ENCODE results near the gene ZNF182.
"Not testable (repeated sequence)": the region's sequence is repeated elsewhere in the genome, so short reads cannot be mapped to it uniquely, and the experiment has no call there.

Gene ZNF182

GRCh38 chrX:48019892-48020291, 16.1 kb upstream of the ZNF182 start:
- not testable (repeated sequence) for DNase-seq; H3K27me3 Mint-ChIP-seq; H3K36me3 Mint-ChIP-seq (ENCODE audit: low read depth); H3K4me3 Mint-ChIP-seq; H3K27ac Mint-ChIP-seq; H3K9me3 Mint-ChIP-seq
- H3K4me1 Mint-ChIP-seq = peaks cover 20% of the 10 kb centered on the region
- peak; percentile 70 for ATAC-seq

- H3K9me3 Mint-ChIP-seq; DNase-seq; H3K27me3 Mint-ChIP-seq; H3K36me3 Mint-ChIP-seq (ENCODE audit: low read depth); ATAC-seq; H3K27ac Mint-ChIP-seq; H3K4me3 Mint-ChIP-seq: not testable (repeated sequence)
- peaks cover 14% of the 10 kb centered on the region for H3K4me1 Mint-ChIP-seq
These were observed 13.0 kb upstream of the ZNF182 start for GRCh38 chrX:48016583-48017310.

- H3K27me3 Mint-ChIP-seq; ATAC-seq; H3K4me1 Mint-ChIP-seq; H3K4me3 Mint-ChIP-seq; H3K36me3 Mint-ChIP-seq (ENCODE audit: low read depth); H3K9me3 Mint-ChIP-seq; DNase-seq; H3K27ac Mint-ChIP-seq: not testable (repeated sequence)
These were observed 5.7 kb upstream of the ZNF182 start for GRCh38 chrX:48009445-48009960.

GRCh38 chrX:48006688-48007087, 2.9 kb upstream of the ZNF182 start, which contains the start of gene SPACA5:
SPACA5 (plus strand) TSS chrX:48006988; CDS start chrX:48007803, 815 bp downstream.
- not testable (repeated sequence) for H3K36me3 Mint-ChIP-seq (ENCODE audit: low read depth); DNase-seq; H3K4me3 Mint-ChIP-seq; ATAC-seq; H3K27me3 Mint-ChIP-seq; H3K9me3 Mint-ChIP-seq; H3K27ac Mint-ChIP-seq
- peaks cover 17% of the 10 kb centered on the region for H3K4me1 Mint-ChIP-seq

GRCh38 chrX:48003367-48003757, 427 bp downstream of the ZNF182 start:
- peaks cover 28% of the 10 kb centered on the region for H3K4me1 Mint-ChIP-seq
- ATAC-seq = no peak
- H3K27ac Mint-ChIP-seq = peak overlapping the region; percentile 98
- H3K9me3 Mint-ChIP-seq = no peaks in the 10 kb centered on the region
- peak overlapping the region; percentile 98 for H3K4me3 Mint-ChIP-seq
- DNase-seq = peak; percentile 21
- no peaks in the 10 kb centered on the region for H3K27me3 Mint-ChIP-seq
- H3K36me3 Mint-ChIP-seq (ENCODE audit: low read depth) = peaks cover 24% of the 10 kb centered on the region

- no peak for DNase-seq
- Mint-ChIP-seq H3K9me3 (no peaks in the 10 kb centered on the region), H3K36me3 (ENCODE audit: low read depth) (peaks cover 28% of the 10 kb centered on the region), H3K4me3 (peak overlapping the region; percentile 98), H3K4me1 (peaks cover 28% of the 10 kb centered on the region), H3K27me3 (no peaks in the 10 kb centered on the region), H3K27ac (no peak overlapping the region)
- ATAC-seq = no peak
These were observed 860 bp downstream of the ZNF182 start for GRCh38 chrX:48002929-48003328.

GRCh38 chrX:48002319-48002718, 1.5 kb downstream of the ZNF182 start:
- Mint-ChIP-seq H3K27me3 (no peaks in the 10 kb centered on the region), H3K4me1 (peaks cover 28% of the 10 kb centered on the region), H3K36me3 (ENCODE audit: low read depth) (peaks cover 30% of the 10 kb centered on the region), H3K27ac (no peak overlapping the region), H3K4me3 (peak overlapping the region; percentile 98), H3K9me3 (no peaks in the 10 kb centered on the region)
- DNase-seq = no peak
- no peak for ATAC-seq

- H3K4me1 Mint-ChIP-seq = peaks cover 27% of the 10 kb centered on the region
- ATAC-seq (no peak), DNase-seq (no peak)
- H3K9me3 Mint-ChIP-seq = no peaks in the 10 kb centered on the region
- H3K27me3 Mint-ChIP-seq = no peaks in the 10 kb centered on the region
- H3K4me3 Mint-ChIP-seq = peak overlapping the region; percentile 11
- H3K36me3 Mint-ChIP-seq (ENCODE audit: low read depth) = peaks cover 40% of the 10 kb centered on the region
- H3K27ac Mint-ChIP-seq = peak overlapping the region; percentile 39
These were observed 2.5 kb downstream of the ZNF182 start for GRCh38 chrX:48001260-48001659.

GRCh38 chrX:47992669-47993068, 11.1 kb downstream of the ZNF182 start:
- Mint-ChIP-seq H3K27me3 (no peaks in the 10 kb centered on the region), H3K4me3 (no peak overlapping the region), H3K36me3 (ENCODE audit: low read depth) (peaks cover 81% of the 10 kb centered on the region), H3K9me3 (peaks cover 5% of the 10 kb centered on the region), H3K27ac (no peak overlapping the region), H3K4me1 (peaks cover 35% of the 10 kb centered on the region)
- DNase-seq (no peak), ATAC-seq (no peak)

- H3K9me3 Mint-ChIP-seq = peaks cover 5% of the 10 kb centered on the region
- peaks cover 35% of the 10 kb centered on the region for H3K4me1 Mint-ChIP-seq
- ATAC-seq (no peak), DNase-seq (no peak)
- H3K27me3 Mint-ChIP-seq = no peaks in the 10 kb centered on the region
- H3K4me3 Mint-ChIP-seq = no peak overlapping the region
- H3K27ac Mint-ChIP-seq = peak overlapping the region; percentile 83
- peaks cover 85% of the 10 kb centered on the region for H3K36me3 Mint-ChIP-seq (ENCODE audit: low read depth)
These were observed 11.8 kb downstream of the ZNF182 start for GRCh38 chrX:47992095-47992380.

- Mint-ChIP-seq H3K4me1 (peaks cover 35% of the 10 kb centered on the region), H3K36me3 (ENCODE audit: low read depth) (peaks cover 85% of the 10 kb centered on the region), H3K4me3 (peak overlapping the region; percentile 11), H3K27ac (peak overlapping the region; percentile 83), H3K27me3 (no peaks in the 10 kb centered on the region), H3K9me3 (peaks cover 6% of the 10 kb centered on the region)
- no peak for DNase-seq
- ATAC-seq = peak; percentile 84
These were observed 12.3 kb downstream of the ZNF182 start for GRCh38 chrX:47991263-47992094.

- Mint-ChIP-seq H3K36me3 (ENCODE audit: low read depth) (peaks cover 82% of the 10 kb centered on the region), H3K27me3 (no peaks in the 10 kb centered on the region), H3K27ac (no peak overlapping the region), H3K4me1 (no peaks in the 10 kb centered on the region), H3K4me3 (no peak overlapping the region), H3K9me3 (peaks cover 51% of the 10 kb centered on the region)
- DNase-seq (no peak), ATAC-seq (no peak)
These were observed 27.3 kb downstream of the ZNF182 start for GRCh38 chrX:47976254-47977151.

GRCh38 chrX:47973235-47973634, 30.6 kb downstream of the ZNF182 start:
- peaks cover 49% of the 10 kb centered on the region for H3K36me3 Mint-ChIP-seq (ENCODE audit: low read depth)
- peaks cover 35% of the 10 kb centered on the region for H3K9me3 Mint-ChIP-seq
- no peak overlapping the region for H3K27ac Mint-ChIP-seq
- no peaks in the 10 kb centered on the region for H3K27me3 Mint-ChIP-seq
- H3K4me3 Mint-ChIP-seq = no peak overlapping the region
- no peak for ATAC-seq
- no peak for DNase-seq
- no peaks in the 10 kb centered on the region for H3K4me1 Mint-ChIP-seq

GRCh38 chrX:47965526-47965925, 38.3 kb downstream of the ZNF182 start:
- DNase-seq; H3K27ac Mint-ChIP-seq; H3K4me1 Mint-ChIP-seq; H3K27me3 Mint-ChIP-seq; H3K36me3 Mint-ChIP-seq (ENCODE audit: low read depth); ATAC-seq; H3K4me3 Mint-ChIP-seq: not testable (repeated sequence)
- H3K9me3 Mint-ChIP-seq = peaks cover 19% of the 10 kb centered on the region
